Caco-2 (cell line): ENCODE results near the gene RLN3. TPM values are rescaled to one million over a fixed set of nuclear protein-coding genes. Genes with fewer than 3 reads are reported as not detected.

Source experiments
- BruUV-seq: library from RNA; stranded (reverse); fragments of 400-500 nt; replicated peaks from 2 replicates; lab custom pipeline; 2021; lab: Mats Ljungman, UMichigan
- CTCF ChIA-PET: fragments of 300-600 bp; sonication (Branson Sonifier 250); formaldehyde crosslinking; loops from one replicate; lab custom pipeline; 2022; ENCODE audit warnings: antibody characterized with exemption; lab: Charles Lee
- POLR2A ChIA-PET: fragments of 300-600 bp; sonication (Branson Sonifier 250); formaldehyde crosslinking; loops from one replicate; lab custom pipeline; 2022; ENCODE audit warnings: antibody characterized with exemption; lab: Charles Lee
- DNase-seq, 2 experiments: peaks; one replicate each; pipeline versions ENCODE4 v3.0.0 to v3.0.0-alpha.2; 2020 to 2022
- H3K27me3 ChIP-seq: replicated peaks from 2 replicates; pipeline ENCODE4 v1.6.0; 2011; ENCODE audit warnings: low read length; ENCODE audit not compliant: control insufficient read depth, insufficient read depth
- H3K36me3 ChIP-seq: 2 replicates; pipeline ENCODE4 v1.5.1; 2011; ENCODE audit warnings: low read length; ENCODE audit not compliant: control insufficient read depth, insufficient read depth
- H3K4me1 ChIP-seq: fragments of 250-450 bp; sonication (Bioruptor Pico); 2 replicates; pipeline ENCODE4 v1.5.1; 2020; ENCODE audit warnings: mild to moderate bottlenecking
- H3K4me3 ChIP-seq: 2 replicates; pipeline ENCODE4 v1.5.1; 2011; ENCODE audit warnings: low read depth, mild to moderate bottlenecking, control low read depth, low read length
- H3K9me3 ChIP-seq: fragments of 250-450 bp; sonication (Bioruptor Pico); 2 replicates; pipeline ENCODE4 v1.5.1; 2020; ENCODE audit warnings: mild to moderate bottlenecking, moderate library complexity
- H3K27ac Mint-ChIP-seq: one replicate; pipeline ENCODE4 v1.8.0; 2022; ENCODE audit warnings: mixed read lengths; ENCODE audit not compliant: unreplicated experiment
- H3K27me3 Mint-ChIP-seq: one replicate; pipeline ENCODE4 v1.8.0; 2022; ENCODE audit warnings: mixed read lengths; ENCODE audit not compliant: insufficient read depth, unreplicated experiment
- H3K36me3 Mint-ChIP-seq: one replicate; pipeline ENCODE4 v1.8.0; 2022; ENCODE audit warnings: mild to moderate bottlenecking, mixed read lengths; ENCODE audit not compliant: insufficient read depth, unreplicated experiment
- H3K4me1 Mint-ChIP-seq: one replicate; pipeline ENCODE4 v1.8.0; 2022; ENCODE audit warnings: low read depth, mixed read lengths; ENCODE audit not compliant: unreplicated experiment
- H3K4me3 Mint-ChIP-seq: one replicate; pipeline ENCODE4 v1.8.0; 2022; ENCODE audit warnings: mild to moderate bottlenecking, moderate library complexity, mixed read lengths; ENCODE audit not compliant: unreplicated experiment
- H3K9me3 Mint-ChIP-seq: one replicate; pipeline ENCODE4 v1.8.0; 2022; ENCODE audit warnings: mixed read lengths; ENCODE audit not compliant: unreplicated experiment
- CTCF ChIP-seq, 2 experiments: fragments of 200-600 bp in 1 of 2; IDR thresholded peaks; 1 replicate in 1 of 2; 2 replicates in 1 of 2; pipeline versions ENCODE4 v1.5.1 to v1.8.0; 2011 to 2022; ENCODE audit warnings: antibody characterized with exemption in 1 of 2, control low read depth in 1 of 2, inconsistent platforms in 1 of 2, low read depth in 1 of 2, low read length in 1 of 2, mild to moderate bottlenecking in 1 of 2, moderate library complexity in 1 of 2; ENCODE audit not compliant: insufficient read depth in 1 of 2, severe bottlenecking in 1 of 2, unreplicated experiment in 1 of 2
- intact Hi-C: fragments of 100-400 bp; cut with micrococcal nuclease; formaldehyde crosslinking; loops from one replicate; pipeline ENCODE4 v1.10.0; 2022; ENCODE audit not compliant: unreplicated experiment
- total RNA-seq: library from RNA; stranded (reverse); gene quantifications from 2 replicates; pipeline ENCODE4 v1.2.3, GENCODE V29; 2022

Gene RLN3
- total RNA-seq, 1 experiment from 2014 or later: not detected

- Mint-ChIP-seq H3K9me3 (no peaks in the 10 kb centered on the region), H3K27ac (peak within 1 kb of the TSS; percentile 98), H3K4me1 (no peaks in the 10 kb centered on the region), H3K4me3 (peak within 1 kb of the TSS; percentile 84), H3K27me3 (no peaks in the 10 kb centered on the region), H3K36me3 (peaks cover 25% of the 10 kb centered on the region)
- Histone ChIP-seq H3K9me3 (no peaks in the 10 kb centered on the region), H3K4me3 (peak within 1 kb of the TSS; percentile 93), H3K4me1 (no peaks in the 10 kb centered on the region), H3K27me3 (no peaks in the 10 kb centered on the region), H3K36me3 (no peaks in the 10 kb centered on the region)
- ChIA-PET CTCF (interaction anchor here (0.6 to 1.1 kb wide), 3 partner anchors 25 to 130 kb away, joined by 3 to 7 read pairs (median 4); partner anchors contain the start of genes ASF1B and IL27RA), POLR2A (interaction anchor here (0.5 to 1.4 kb wide), 8 partner anchors 26 to 270 kb away, joined by 3 to 12 read pairs (median 3); partner anchors contain the start of genes ASF1B and IL27RA)
- TF ChIP-seq CTCF (IDR thresholded peaks at IDR 0.05; ENCODE audit: insufficient read depth in 1 of 2, low read depth in 1 of 2, low read length in 1 of 2, severe bottlenecking in 1 of 2, unreplicated experiment in 1 of 2): no peak
- peak; percentile 99 for DNase-seq
- intact Hi-C loops: loop anchor here (1.0 to 5.0 kb wide), 2 partner anchors 28 to 501 kb away; no protein-coding TSS in a partner anchor
- BruUV-seq: no TSS peak
Measured at GRCh38 chr19:14006085-14006765, 21.7 kb upstream of the RLN3 start, which contains the start of gene RFX1. TSS of gene RFX1 (minus strand) at chr19:14006320. CDS start at chr19:13993843, 12,477 bp downstream.

GRCh38 chr19:14006766-14007562, 21.0 kb upstream of the RLN3 start:
- BruUV-seq: TSS peak; percentile 85
- intact Hi-C loops: loop anchor here (1.0 to 5.0 kb wide), 2 partner anchors 29 to 500 kb away; no protein-coding TSS in a partner anchor

More at GRCh38 chr19:14006766-14007562, 21.0 kb upstream of the RLN3 start:
- Histone ChIP-seq H3K4me3 (peak overlapping the region; percentile 93), H3K27me3 (no peaks in the 10 kb centered on the region), H3K9me3 (no peaks in the 10 kb centered on the region), H3K4me1 (no peaks in the 10 kb centered on the region), H3K36me3 (no peaks in the 10 kb centered on the region)
- ChIA-PET CTCF (interaction anchor here (0.7 to 1.1 kb wide), 2 partner anchors 25 to 130 kb away, joined by 4 to 7 read pairs; partner anchors contain the start of genes ASF1B and IL27RA), POLR2A (interaction anchor here (0.5 to 1.4 kb wide), 6 partner anchors 25 to 129 kb away, joined by 3 to 12 read pairs (median 3); partner anchors contain the start of genes ASF1B and IL27RA)
- Mint-ChIP-seq H3K27ac (peak overlapping the region; percentile 98), H3K36me3 (peaks cover 25% of the 10 kb centered on the region), H3K9me3 (no peaks in the 10 kb centered on the region), H3K4me3 (peak overlapping the region; percentile 84), H3K27me3 (no peaks in the 10 kb centered on the region), H3K4me1 (no peaks in the 10 kb centered on the region)
- TF ChIP-seq CTCF (IDR thresholded peaks at IDR 0.05; ENCODE audit: insufficient read depth in 1 of 2, low read depth in 1 of 2, low read length in 1 of 2, severe bottlenecking in 1 of 2, unreplicated experiment in 1 of 2): no peak
- DNase-seq: peak in 1 of 2 experiments; percentile 90
